T-helper 1 cell treated with Interleukin-12 subunit alpha and Interleukin-12 subunit beta and Interleukin-4 antibody, amounts not matched to agents 30 μg/mL and 1 μg/mL, for 36 hours (primary cell): ENCODE results near the gene ZNF813.
"Not testable (repeated sequence)": the region's sequence is repeated elsewhere in the genome, so short reads cannot be mapped to it uniquely, and the experiment has no call there.

Experiments used
- H3K27ac Mint-ChIP-seq: one replicate; pipeline ENCODE4 v1.8.0; 2021; ENCODE audit warnings: mild to moderate bottlenecking, mixed read lengths
- H3K27me3 Mint-ChIP-seq: one replicate; pipeline ENCODE4 v1.8.0; 2021; ENCODE audit warnings: low read depth, mixed read lengths
- H3K36me3 Mint-ChIP-seq: one replicate; pipeline ENCODE4 v1.8.0; 2021; ENCODE audit warnings: low read depth, mixed read lengths
- H3K4me1 Mint-ChIP-seq: one replicate; pipeline ENCODE4 v1.8.0; 2021; ENCODE audit warnings: low read depth, mixed read lengths
- H3K4me3 Mint-ChIP-seq: one replicate; pipeline ENCODE4 v1.8.0; 2021; ENCODE audit warnings: mild to moderate bottlenecking, moderate library complexity, mixed read lengths
- H3K9me3 Mint-ChIP-seq: one replicate; pipeline ENCODE4 v1.8.0; 2021; ENCODE audit warnings: mixed read lengths

ZNF813 gene

GRCh38 chr19:53463263-53463662, 4.3 kb upstream of the ZNF813 start:
- peaks cover 59% of the 10 kb centered on the region for H3K9me3 Mint-ChIP-seq
- H3K27ac Mint-ChIP-seq: no peak overlapping the region
- H3K4me1 Mint-ChIP-seq: peaks cover 7% of the 10 kb centered on the region
- H3K36me3 Mint-ChIP-seq: peaks cover 18% of the 10 kb centered on the region
- no peaks in the 10 kb centered on the region for H3K27me3 Mint-ChIP-seq
- no peak overlapping the region for H3K4me3 Mint-ChIP-seq

DNA sequence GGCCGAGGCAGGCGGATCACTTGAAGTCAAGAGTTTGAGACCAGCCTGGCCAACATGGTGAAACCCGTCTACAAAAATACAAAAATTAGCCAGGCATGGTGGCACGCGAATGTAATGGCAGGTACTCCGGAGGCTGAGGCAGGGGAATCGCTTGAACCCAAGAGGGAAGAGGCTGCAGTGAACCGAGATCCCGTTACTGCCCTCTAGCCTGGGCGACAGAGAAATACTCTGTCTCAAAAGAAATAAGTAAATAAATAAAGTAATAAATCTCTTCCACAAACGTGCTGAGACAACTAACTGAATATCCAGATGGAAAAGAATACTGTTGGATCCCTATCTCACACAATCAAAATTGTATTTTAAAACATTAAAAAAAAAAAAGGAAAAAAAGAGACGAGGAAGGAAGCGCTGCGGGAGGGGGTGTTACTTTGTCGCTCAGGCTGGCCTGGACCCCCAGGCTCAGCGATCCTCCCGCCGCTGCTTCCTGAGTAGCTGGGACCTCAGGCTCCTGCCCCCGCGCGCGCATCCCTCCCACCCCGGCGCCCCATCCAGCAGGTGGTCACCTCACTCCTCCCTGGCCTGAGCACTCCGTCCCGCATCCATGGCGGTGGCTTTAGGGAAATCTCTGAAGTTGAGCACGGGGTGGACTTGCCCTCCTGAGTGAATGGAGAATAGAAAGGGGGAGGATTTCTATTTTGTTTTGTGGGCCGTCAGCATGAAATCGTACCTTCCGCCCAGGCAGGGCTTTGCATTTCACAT, 628 bp upstream of the ZNF813 start:
- Mint-ChIP-seq H3K27me3 (no peaks in the 10 kb centered on the region), H3K27ac (peak overlapping the region; percentile 86), H3K4me3 (peak overlapping the region; percentile 88), H3K36me3 (peaks cover 15% of the 10 kb centered on the region), H3K4me1 (peaks cover 16% of the 10 kb centered on the region), H3K9me3 (peaks cover 46% of the 10 kb centered on the region)

DNA sequence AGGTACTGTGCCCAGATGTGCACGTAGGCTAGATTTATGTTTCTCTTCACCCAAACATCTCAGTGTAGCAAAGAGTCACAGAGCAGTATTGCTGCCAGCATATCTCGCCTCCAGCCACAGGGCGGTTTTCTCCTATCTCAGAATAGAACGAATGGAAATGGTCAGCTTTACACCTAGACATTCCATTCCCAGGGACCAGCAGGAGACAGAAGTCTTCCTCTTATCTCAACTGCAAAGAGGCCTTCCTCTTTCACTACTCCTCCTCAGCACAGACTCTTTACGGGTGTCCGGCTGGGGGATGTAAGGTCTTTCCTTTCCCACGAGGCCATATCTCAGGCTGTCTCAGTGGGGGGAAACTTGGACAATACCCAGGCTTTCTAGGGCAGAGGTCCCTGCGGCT, 1.1 kb downstream of the ZNF813 start:
- H3K27ac Mint-ChIP-seq, H3K27me3 Mint-ChIP-seq: not testable (repeated sequence)
- Mint-ChIP-seq H3K36me3 (peaks cover 19% of the 10 kb centered on the region), H3K4me3 (peak overlapping the region; percentile 88), H3K9me3 (peaks cover 45% of the 10 kb centered on the region), H3K4me1 (peaks cover 19% of the 10 kb centered on the region)

- Mint-ChIP-seq H3K27me3 (no peaks in the 10 kb centered on the region), H3K9me3 (peaks cover 50% of the 10 kb centered on the region), H3K4me3 (no peak overlapping the region), H3K36me3 (peaks cover 31% of the 10 kb centered on the region), H3K27ac (no peak overlapping the region), H3K4me1 (peaks cover 17% of the 10 kb centered on the region)
Measured at GRCh38 chr19:53471916-53472315, 4.4 kb downstream of the ZNF813 start.

- Mint-ChIP-seq H3K36me3 (peaks cover 48% of the 10 kb centered on the region), H3K9me3 (peaks cover 67% of the 10 kb centered on the region)
- not testable (repeated sequence) for H3K4me1 Mint-ChIP-seq, H3K27me3 Mint-ChIP-seq, H3K27ac Mint-ChIP-seq, H3K4me3 Mint-ChIP-seq
Measured at GRCh38 chr19:53474832-53475231, 7.3 kb downstream of the ZNF813 start.

DNA sequence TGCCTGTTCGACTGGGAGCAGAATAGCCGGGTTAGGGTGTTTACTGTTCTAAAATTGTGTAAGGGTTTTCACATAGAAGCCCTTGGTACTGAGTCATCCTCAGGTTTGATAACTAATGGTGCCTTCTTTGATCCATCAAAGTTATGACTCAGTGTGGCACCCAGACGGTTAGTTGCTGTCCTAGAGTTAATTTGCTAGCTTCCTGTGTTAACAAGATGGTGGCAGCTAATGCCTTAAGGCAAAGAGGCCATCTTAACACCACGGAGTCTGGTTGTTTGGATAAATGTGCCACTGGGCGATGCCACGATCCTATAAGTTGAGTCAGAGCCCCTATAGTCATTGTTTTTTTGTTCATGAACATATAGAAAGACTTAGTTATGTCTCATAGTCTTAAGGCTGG, 7.9 kb downstream of the ZNF813 start:
- H3K4me3 Mint-ChIP-seq, H3K27ac Mint-ChIP-seq, H3K4me1 Mint-ChIP-seq, H3K27me3 Mint-ChIP-seq: not testable (repeated sequence)
- H3K9me3 Mint-ChIP-seq: peaks cover 73% of the 10 kb centered on the region
- H3K36me3 Mint-ChIP-seq: peaks cover 54% of the 10 kb centered on the region

DNA sequence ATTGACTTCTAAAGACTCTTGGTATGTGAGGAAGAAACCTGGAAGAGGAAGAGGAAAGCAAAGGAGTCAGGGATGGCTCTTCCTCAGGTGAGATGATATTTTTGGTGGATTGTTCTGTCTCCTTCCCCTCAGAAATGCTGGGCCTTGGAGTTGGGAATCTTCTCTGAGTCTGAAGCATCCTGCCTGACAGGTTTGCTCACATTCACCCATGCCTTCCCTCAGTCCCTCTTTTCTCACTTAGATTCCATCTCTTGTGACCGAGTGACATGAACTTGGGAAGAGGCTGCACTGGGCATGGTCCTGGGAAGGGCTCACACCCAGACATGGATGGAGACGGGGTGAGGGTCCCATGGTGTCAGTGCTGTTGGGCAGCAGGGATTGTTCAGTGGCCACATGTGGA, 16.2 kb downstream of the ZNF813 start:
- H3K27me3 Mint-ChIP-seq, H3K4me1 Mint-ChIP-seq, H3K27ac Mint-ChIP-seq, H3K4me3 Mint-ChIP-seq: not testable (repeated sequence)
- Mint-ChIP-seq H3K9me3 (peaks cover 66% of the 10 kb centered on the region), H3K36me3 (peaks cover 76% of the 10 kb centered on the region)

- Mint-ChIP-seq H3K9me3 (peaks cover 58% of the 10 kb centered on the region), H3K4me1 (no peaks in the 10 kb centered on the region), H3K27me3 (no peaks in the 10 kb centered on the region), H3K36me3 (peaks cover 69% of the 10 kb centered on the region), H3K27ac (no peak overlapping the region), H3K4me3 (no peak overlapping the region)
Measured at GRCh38 chr19:53485046-53486004, 17.8 kb downstream of the ZNF813 start.

DNA sequence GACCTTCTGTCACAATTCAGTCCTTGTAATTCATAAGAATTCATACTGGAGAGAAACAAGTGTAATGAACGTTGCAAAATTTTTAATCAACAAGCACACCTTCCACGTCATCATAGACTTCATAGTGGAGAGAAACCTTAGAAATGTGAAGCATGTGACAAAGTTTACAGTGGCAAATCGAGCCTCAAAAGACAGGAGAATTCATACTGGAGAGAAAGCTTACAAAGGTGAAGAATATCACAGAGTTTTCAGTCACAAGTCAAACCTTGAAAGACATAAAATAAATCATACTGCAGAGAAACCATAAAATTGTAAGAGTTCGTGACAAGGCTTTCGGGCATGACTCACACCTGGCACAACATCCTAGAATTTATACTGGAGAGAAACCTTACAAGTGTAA, 24.6 kb downstream of the ZNF813 start:
- no peaks in the 10 kb centered on the region for H3K4me1 Mint-ChIP-seq

GRCh38 chr19:53497311-53498023, 29.9 kb downstream of the ZNF813 start:
- Mint-ChIP-seq H3K9me3 (peaks cover 62% of the 10 kb centered on the region), H3K36me3 (peaks cover 13% of the 10 kb centered on the region)
- not testable (repeated sequence) for H3K27me3 Mint-ChIP-seq, H3K4me1 Mint-ChIP-seq, H3K4me3 Mint-ChIP-seq, H3K27ac Mint-ChIP-seq

More for the DNA sequence above, 24.6 kb downstream of the ZNF813 start:
- Mint-ChIP-seq H3K9me3 (peaks cover 68% of the 10 kb centered on the region), H3K4me3 (no peak overlapping the region), H3K36me3 (peaks cover 53% of the 10 kb centered on the region), H3K27me3 (no peaks in the 10 kb centered on the region), H3K27ac (no peak overlapping the region)

- H3K27me3 Mint-ChIP-seq, H3K36me3 Mint-ChIP-seq, H3K4me3 Mint-ChIP-seq, H3K4me1 Mint-ChIP-seq, H3K27ac Mint-ChIP-seq: not testable (repeated sequence)
- H3K9me3 Mint-ChIP-seq: peaks cover 56% of the 10 kb centered on the region
Measured at GRCh38 chr19:53498024-53498395, 30.5 kb downstream of the ZNF813 start.

GRCh38 chr19:53503151-53503550, 35.6 kb downstream of the ZNF813 start:
- not testable (repeated sequence) for H3K27me3 Mint-ChIP-seq, H3K4me3 Mint-ChIP-seq, H3K27ac Mint-ChIP-seq, H3K4me1 Mint-ChIP-seq, H3K36me3 Mint-ChIP-seq
- peaks cover 33% of the 10 kb centered on the region for H3K9me3 Mint-ChIP-seq

- H3K27me3 Mint-ChIP-seq, H3K36me3 Mint-ChIP-seq, H3K4me3 Mint-ChIP-seq, H3K4me1 Mint-ChIP-seq, H3K27ac Mint-ChIP-seq: not testable (repeated sequence)
- H3K9me3 Mint-ChIP-seq: peaks cover 33% of the 10 kb centered on the region
Measured at GRCh38 chr19:53503671-53504364, 36.3 kb downstream of the ZNF813 start.

GRCh38 chr19:53504365-53504703, 36.8 kb downstream of the ZNF813 start:
- not testable (repeated sequence) for H3K4me3 Mint-ChIP-seq, H3K36me3 Mint-ChIP-seq, H3K4me1 Mint-ChIP-seq, H3K27ac Mint-ChIP-seq, H3K27me3 Mint-ChIP-seq
- peaks cover 31% of the 10 kb centered on the region for H3K9me3 Mint-ChIP-seq
